Measurements from ENCODE around the gene SLC44A1. TPM values are rescaled to one million over a fixed set of nuclear protein-coding genes. Genes with fewer than 3 reads are reported as not detected.

Gene SLC44A1
- total and polyA plus RNA-seq, 2 of the 13 experiments (the other 11 are each of a cell fraction or from before 2014, with no cell fraction given): 21.4 to 40.8 TPM

GRCh38 chr9:105244003-105244733 is at the start of gene SLC44A1 (continued):
- peak; percentile 74 for TF ChIP-seq DBP (CRISPR knock-in tag; IDR thresholded peaks at IDR 0.05; ENCODE audit: not compliant biosample characterization)
- TF ChIP-seq RCOR2 (CRISPR knock-in tag; IDR thresholded peaks at IDR 0.05): peak; percentile 80; the same call in 1 of the 2 replicates
- TF ChIP-seq U2AF2 (IDR thresholded peaks at IDR 0.05; ENCODE audit: low read depth, low read length): no peak
- 0 out of 2 replicates have a peak, but pooled peaks have one; percentile 34 for TF ChIP-seq ZNF510 (CRISPR knock-in tag; IDR thresholded peaks at IDR 0.05; ENCODE audit: low read depth)
- TF ChIP-seq FLYWCH1 (CRISPR knock-in tag; IDR thresholded peaks at IDR 0.05): no peak
- TF ChIP-seq TRIM22 (IDR thresholded peaks at IDR 0.05): no peak
- 0 out of 2 replicates have a peak, but pooled peaks have one; percentile 59 for TF ChIP-seq GTF2F1 (IDR thresholded peaks at IDR 0.05; ENCODE audit: low read length)
- TF ChIP-seq REXO4 (CRISPR knock-in tag; IDR thresholded peaks at IDR 0.05; ENCODE audit: borderline replicate concordance): no peak
- TF ChIP-seq ZNF430 (CRISPR knock-in tag; IDR thresholded peaks at IDR 0.05): peak; percentile 81
- TF ChIP-seq ZNF83 (CRISPR knock-in tag; IDR thresholded peaks at IDR 0.05; ENCODE audit: borderline replicate concordance): peak; percentile 96; the same call in 1 of the 2 replicates
- TF ChIP-seq GLMP (CRISPR knock-in tag; IDR thresholded peaks at IDR 0.05; ENCODE audit: borderline replicate concordance): no peak
- TF ChIP-seq TCF7L2 (IDR thresholded peaks at IDR 0.05; ENCODE audit: low read depth, low read length): no peak
- TF ChIP-seq ZNF512 (CRISPR knock-in tag; IDR thresholded peaks at IDR 0.05): peak; percentile 88
- TF ChIP-seq ATRX (CRISPR knock-in tag; IDR thresholded peaks at IDR 0.05; ENCODE audit: borderline replicate concordance): no peak
- peak; percentile 81 for TF ChIP-seq GMEB1 (CRISPR knock-in tag; IDR thresholded peaks at IDR 0.05; ENCODE audit: borderline replicate concordance)
- TF ChIP-seq ZNF607 (CRISPR knock-in tag; IDR thresholded peaks at IDR 0.05; ENCODE audit: borderline replicate concordance): peak; percentile 96
- peak; percentile 80; the same call in 1 of the 2 replicates for TF ChIP-seq ZNF850 (CRISPR knock-in tag; conservative IDR thresholded peaks at IDR 0.05)
- peak; percentile 80; the same call in 1 of the 2 replicates for TF ChIP-seq ZBTB44 (CRISPR knock-in tag; IDR thresholded peaks at IDR 0.05)
